ENCODE data around the gene SLC1A4.
"Not testable (repeated sequence)": the region's sequence is repeated elsewhere in the genome, so short reads cannot be mapped to it uniquely, and the experiment has no call there.

The SLC1A4 gene

DNA sequence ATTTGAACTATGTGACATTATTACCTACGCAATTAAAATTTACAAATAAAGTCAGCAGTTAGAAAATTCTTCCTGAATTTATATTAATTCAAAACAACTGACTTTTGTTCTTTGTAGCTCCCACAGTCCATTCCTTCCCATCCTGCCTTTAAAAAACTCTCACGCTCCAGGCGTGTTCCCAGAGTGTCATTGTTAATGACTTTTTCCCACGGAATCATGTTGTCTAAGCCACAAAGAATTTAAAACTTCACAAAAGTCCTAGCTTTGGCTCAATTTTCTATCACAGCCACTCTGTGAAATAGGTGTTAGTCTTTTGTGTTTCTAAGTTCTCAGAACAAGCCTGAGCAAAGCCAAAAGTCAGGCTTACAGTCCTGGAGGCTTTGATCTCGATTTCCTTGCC is 26.5 kb downstream of the SLC1A4 start:
- TF ChIP-seq FOXP2 (optimal IDR thresholded peaks at IDR 0.05; ENCODE audit: control extremely low read depth, extremely low read length, insufficient read depth) (no peak), EZH2 (IDR thresholded peaks at IDR 0.05) (no peak), POLR2AphosphoS5 (IDR thresholded peaks at IDR 0.05; ENCODE audit: borderline replicate concordance, low read depth, low read length) (no peak)
- no peak overlapping the region for H3K9ac ChIP-seq (ENCODE audit: insufficient read length)
- DNase-seq (ENCODE audit: low read depth, low spot score) = no peak
- H3K27ac ChIP-seq = no peak overlapping the region
- H3K4me3 ChIP-seq = no peak overlapping the region
- peaks cover 78% of the 10 kb centered on the region for H3K36me3 ChIP-seq (ENCODE audit: insufficient read depth, low read length)
- no peaks in the 10 kb centered on the region for H3K9me3 ChIP-seq (ENCODE audit: low read depth, low read length)

GRCh38 chr2:65016789-65017188 is 27.6 kb downstream of the SLC1A4 start:
- Histone ChIP-seq H3K4me3 (no peak overlapping the region), H3K27ac (no peak overlapping the region), H3K36me3 (ENCODE audit: insufficient read depth, low read length) (peaks cover 83% of the 10 kb centered on the region), H3K9ac (ENCODE audit: insufficient read length) (no peak overlapping the region), H3K9me3 (ENCODE audit: low read depth, low read length) (no peaks in the 10 kb centered on the region)
- no peak for DNase-seq (ENCODE audit: low read depth, low spot score)
- no peak for TF ChIP-seq POLR2AphosphoS5 (IDR thresholded peaks at IDR 0.05; ENCODE audit: borderline replicate concordance, low read depth, low read length)
- TF ChIP-seq EZH2 (IDR thresholded peaks at IDR 0.05) = no peak
- no peak for TF ChIP-seq FOXP2 (optimal IDR thresholded peaks at IDR 0.05; ENCODE audit: control extremely low read depth, extremely low read length, insufficient read depth)

- Histone ChIP-seq H3K27ac (no peak overlapping the region), H3K36me3 (ENCODE audit: insufficient read depth, low read length) (peaks cover 87% of the 10 kb centered on the region), H3K9ac (ENCODE audit: insufficient read length) (no peak overlapping the region), H3K4me3 (no peak overlapping the region), H3K9me3 (ENCODE audit: low read depth, low read length) (no peaks in the 10 kb centered on the region)
- no peak for DNase-seq (ENCODE audit: low read depth, low spot score)
- TF ChIP-seq FOXP2 (optimal IDR thresholded peaks at IDR 0.05; ENCODE audit: control extremely low read depth, extremely low read length, insufficient read depth) = no peak
- no peak for TF ChIP-seq POLR2AphosphoS5 (IDR thresholded peaks at IDR 0.05; ENCODE audit: borderline replicate concordance, low read depth, low read length)
- TF ChIP-seq EZH2 (IDR thresholded peaks at IDR 0.05) = no peak
Measured at GRCh38 chr2:65017335-65017734, 28.1 kb downstream of the SLC1A4 start.

GRCh38 chr2:65018141-65018582 is 29.0 kb downstream of the SLC1A4 start:
- H3K9ac ChIP-seq (ENCODE audit: insufficient read length) = no peak overlapping the region
- H3K9me3 ChIP-seq (ENCODE audit: low read depth, low read length) = no peaks in the 10 kb centered on the region
- no peak overlapping the region for H3K27ac ChIP-seq
- TF ChIP-seq POLR2AphosphoS5 (IDR thresholded peaks at IDR 0.05; ENCODE audit: borderline replicate concordance, low read depth, low read length) (no peak), EZH2 (IDR thresholded peaks at IDR 0.05) (no peak), FOXP2 (optimal IDR thresholded peaks at IDR 0.05; ENCODE audit: control extremely low read depth, extremely low read length, insufficient read depth) (no peak)
- no peak overlapping the region for H3K4me3 ChIP-seq
- no peak for DNase-seq (ENCODE audit: low read depth, low spot score)
- peaks cover 86% of the 10 kb centered on the region for H3K36me3 ChIP-seq (ENCODE audit: insufficient read depth, low read length)

DNA sequence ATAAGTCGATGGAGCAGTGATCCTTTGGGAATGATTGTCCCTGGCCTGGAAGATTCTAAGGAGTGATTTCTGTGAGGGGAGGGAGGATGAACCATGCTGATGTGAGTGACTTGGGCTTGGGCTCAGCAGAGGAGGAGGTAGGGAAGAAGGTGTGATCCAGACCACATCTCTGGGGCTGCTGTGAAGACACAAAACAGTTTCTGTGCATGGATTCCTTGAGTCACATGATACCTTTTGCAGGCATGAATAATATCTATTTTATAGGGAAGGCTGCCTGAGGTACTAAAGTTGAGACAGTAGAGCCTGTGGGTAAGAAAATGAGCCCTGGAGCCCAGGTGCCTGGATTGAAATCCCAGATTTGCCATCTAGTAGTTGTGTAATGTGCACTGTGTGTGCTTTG is 29.8 kb downstream of the SLC1A4 start:
- DNase-seq (ENCODE audit: low read depth, low spot score) = no peak
- H3K4me3 ChIP-seq = no peak overlapping the region
- no peak overlapping the region for H3K9ac ChIP-seq (ENCODE audit: insufficient read length)
- no peaks in the 10 kb centered on the region for H3K9me3 ChIP-seq (ENCODE audit: low read depth, low read length)
- TF ChIP-seq FOXP2 (optimal IDR thresholded peaks at IDR 0.05; ENCODE audit: control extremely low read depth, extremely low read length, insufficient read depth) = no peak
- no peak for TF ChIP-seq POLR2AphosphoS5 (IDR thresholded peaks at IDR 0.05; ENCODE audit: borderline replicate concordance, low read depth, low read length)
- TF ChIP-seq EZH2 (IDR thresholded peaks at IDR 0.05) = no peak
- no peak overlapping the region for H3K27ac ChIP-seq
- H3K36me3 ChIP-seq (ENCODE audit: insufficient read depth, low read length) = peaks cover 82% of the 10 kb centered on the region

- no peaks in the 10 kb centered on the region for H3K9me3 ChIP-seq (ENCODE audit: low read depth, low read length)
- peaks cover 75% of the 10 kb centered on the region for H3K36me3 ChIP-seq (ENCODE audit: insufficient read depth, low read length)
- no peak overlapping the region for H3K9ac ChIP-seq (ENCODE audit: insufficient read length)
- no peak overlapping the region for H3K4me3 ChIP-seq
- TF ChIP-seq FOXP2 (optimal IDR thresholded peaks at IDR 0.05; ENCODE audit: control extremely low read depth, extremely low read length, insufficient read depth) = no peak
- no peak for TF ChIP-seq EZH2 (IDR thresholded peaks at IDR 0.05)
- no peak for TF ChIP-seq POLR2AphosphoS5 (IDR thresholded peaks at IDR 0.05; ENCODE audit: borderline replicate concordance, low read depth, low read length)
- H3K27ac ChIP-seq = peak overlapping the region; percentile 44
- DNase-seq (ENCODE audit: low read depth, low spot score) = no peak
Measured at GRCh38 chr2:65019675-65020195, 30.5 kb downstream of the SLC1A4 start.

DNA sequence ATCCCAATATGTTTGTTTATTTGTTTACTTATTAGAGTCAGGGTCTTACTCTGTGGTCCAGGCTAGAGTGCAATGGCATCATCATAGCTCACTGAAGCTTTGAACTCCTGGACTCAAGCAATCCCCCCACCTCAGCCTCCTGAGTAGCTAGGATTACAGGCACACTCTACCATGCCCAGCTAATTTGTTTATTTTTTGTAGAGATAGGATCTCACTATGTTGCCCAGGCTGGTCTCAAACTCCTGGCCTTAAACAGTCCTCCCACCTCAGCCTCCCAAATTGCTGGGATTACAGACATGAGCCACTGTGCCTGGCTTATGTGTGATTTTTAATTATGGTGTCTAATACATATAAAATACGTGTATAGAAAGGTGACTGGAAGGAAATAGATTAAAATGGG is 31.1 kb downstream of the SLC1A4 start:
- Histone ChIP-seq H3K27ac (peak overlapping the region; percentile 44), H3K36me3 (ENCODE audit: insufficient read depth, low read length) (peaks cover 71% of the 10 kb centered on the region)
- not testable (repeated sequence) for H3K4me3 ChIP-seq; H3K9ac ChIP-seq (ENCODE audit: insufficient read length); H3K9me3 ChIP-seq (ENCODE audit: low read depth, low read length); DNase-seq (ENCODE audit: low read depth, low spot score)

GRCh38 chr2:65020943-65021528 is 31.8 kb downstream of the SLC1A4 start:
- Histone ChIP-seq H3K9ac (ENCODE audit: insufficient read length) (no peak overlapping the region), H3K36me3 (ENCODE audit: insufficient read depth, low read length) (peaks cover 67% of the 10 kb centered on the region), H3K4me3 (no peak overlapping the region), H3K9me3 (ENCODE audit: low read depth, low read length) (no peaks in the 10 kb centered on the region), H3K27ac (no peak overlapping the region)
- no peak for DNase-seq (ENCODE audit: low read depth, low spot score)
- TF ChIP-seq EZH2 (IDR thresholded peaks at IDR 0.05) (no peak), POLR2AphosphoS5 (IDR thresholded peaks at IDR 0.05; ENCODE audit: borderline replicate concordance, low read depth, low read length) (no peak), FOXP2 (optimal IDR thresholded peaks at IDR 0.05; ENCODE audit: control extremely low read depth, extremely low read length, insufficient read depth) (no peak)

DNA sequence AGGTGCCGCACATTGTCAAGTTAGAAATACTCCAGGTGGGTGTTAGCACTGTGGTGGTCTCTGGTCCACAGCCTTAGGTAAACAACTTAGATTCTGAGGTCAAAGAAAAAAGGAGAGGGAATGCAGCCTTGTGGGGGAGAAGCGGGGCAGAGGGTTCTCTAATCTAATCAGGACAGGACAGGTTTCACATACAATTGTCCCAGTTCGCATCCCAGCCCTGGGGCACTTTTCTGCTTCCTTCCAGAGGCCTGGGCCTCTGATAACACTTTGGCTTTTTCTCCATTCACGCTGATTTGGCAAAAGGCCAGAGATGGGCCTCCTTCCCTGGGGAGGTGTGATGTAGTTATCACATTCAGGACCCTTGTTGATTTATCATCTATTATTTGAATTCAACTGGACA is 32.5 kb downstream of the SLC1A4 start:
- TF ChIP-seq POLR2AphosphoS5 (IDR thresholded peaks at IDR 0.05; ENCODE audit: borderline replicate concordance, low read depth, low read length) = no peak
- TF ChIP-seq EZH2 (IDR thresholded peaks at IDR 0.05) = no peak
- no peak for TF ChIP-seq FOXP2 (optimal IDR thresholded peaks at IDR 0.05; ENCODE audit: control extremely low read depth, extremely low read length, insufficient read depth)
- no peak overlapping the region for H3K27ac ChIP-seq
- H3K36me3 ChIP-seq (ENCODE audit: insufficient read depth, low read length) = peaks cover 60% of the 10 kb centered on the region
- H3K9ac ChIP-seq (ENCODE audit: insufficient read length) = no peak overlapping the region
- no peak for DNase-seq (ENCODE audit: low read depth, low spot score)
- H3K9me3 ChIP-seq (ENCODE audit: low read depth, low read length) = no peaks in the 10 kb centered on the region
- H3K4me3 ChIP-seq = no peak overlapping the region

Measured in SK-N-MC (cell line).